Endothelial cell of umbilical vein (primary cell): ENCODE data around the gene FEM1C. TPM values are rescaled to one million over a fixed set of nuclear protein-coding genes. Genes with fewer than 3 reads are reported as not detected.

ENCODE experiments used
- BruUV-seq: library from RNA; stranded (reverse); fragments of 400-500 nt; replicated peaks from 2 replicates; lab custom pipeline; 2021; lab: Mats Ljungman, UMichigan
- CTCF ChIA-PET: fragments of 300-600, 350-600 bp; sonication (Branson Sonifier 250); formaldehyde crosslinking; loops from one replicate; lab custom pipeline; 2021; ENCODE audit warnings: antibody characterized with exemption, inconsistent platforms; lab: Charles Lee
- POLR2A ChIA-PET: fragments of 300-600, 350-600 bp; sonication (Branson Sonifier 250); formaldehyde crosslinking; loops from one replicate; lab custom pipeline; 2021; ENCODE audit warnings: antibody characterized with exemption, inconsistent platforms; lab: Charles Lee
- DNase-seq: peaks from one replicate; pipeline ENCODE4 v3.0.0-alpha.2; 2011; ENCODE audit warnings: low read depth, low spot score
- FAIRE-seq: peaks from 2 replicates; lab custom pipeline; 2011; peaks lifted over from hg19 to GRCh38; lab: Jason Lieb, UNC
- H2AFZ ChIP-seq: 2 replicates; pipeline ENCODE4 v1.6.0; 2012; ENCODE audit warnings: low read depth, low read length, control low read depth, inconsistent platforms
- H3K27ac ChIP-seq: 2 replicates; pipeline ENCODE4 v1.5.1; 2011; ENCODE audit warnings: low read depth, mild to moderate bottlenecking, control low read depth, low read length, moderate library complexity; ENCODE audit not compliant: insufficient read depth
- H3K27me3 ChIP-seq, 2 experiments: 2 replicates each; pipeline versions ENCODE4 v1.6.0 to v1.6.1; 2011; ENCODE audit warnings: low read length in 2 of 2, mixed read lengths in 1 of 2; ENCODE audit not compliant: control insufficient read depth in 2 of 2, insufficient read depth in 2 of 2
- H3K36me3 ChIP-seq, 2 experiments: 2 replicates in 1 of 2; 3 replicates in 1 of 2; pipeline ENCODE4 v1.5.1; 2011; ENCODE audit warnings: low read length in 2 of 2, mild to moderate bottlenecking in 1 of 2, moderate library complexity in 1 of 2; ENCODE audit not compliant: control insufficient read depth in 2 of 2, insufficient read depth in 2 of 2; ENCODE audit errors: extremely low read depth in 1 of 2
- H3K4me1 ChIP-seq: 3 replicates; pipeline ENCODE4 v1.5.1; 2011; ENCODE audit warnings: mild to moderate bottlenecking, low read length; ENCODE audit not compliant: control insufficient read depth, insufficient read depth; ENCODE audit errors: extremely low read depth
- H3K4me2 ChIP-seq: 2 replicates; pipeline ENCODE4 v1.6.1; 2011; ENCODE audit warnings: low read length, control low read depth, mixed read lengths; ENCODE audit not compliant: insufficient read depth
- H3K4me3 ChIP-seq, 3 experiments: fragments of 200-600 bp in 1 of 3; sonication (generic), shearing (Covaris generic) in 1 of 3; replicated peaks in 1 of 3; 2 replicates each; pipeline ENCODE4 v1.5.1; 2011 to 2016; ENCODE audit warnings: control low read depth in 3 of 3, low read length in 3 of 3, mild to moderate bottlenecking in 2 of 3, inconsistent platforms in 1 of 3, low read depth in 1 of 3, moderate library complexity in 1 of 3; ENCODE audit not compliant: insufficient read depth in 1 of 3
- H3K79me2 ChIP-seq: 2 replicates; pipeline ENCODE4 v1.6.0; 2012; ENCODE audit warnings: low read length, inconsistent platforms; ENCODE audit not compliant: control insufficient read depth, insufficient read depth
- H3K9ac ChIP-seq: replicated peaks from 2 replicates; pipeline ENCODE3; 2011; ENCODE audit warnings: low read length, control low read depth; ENCODE audit not compliant: insufficient read depth; ENCODE audit errors: extremely low read depth
- H3K9me1 ChIP-seq: replicated peaks from 3 replicates; pipeline ENCODE4 v1.6.0; 2011; ENCODE audit warnings: mild to moderate bottlenecking, low read length; ENCODE audit not compliant: control insufficient read depth, insufficient read depth; ENCODE audit errors: extremely low read depth
- H3K9me3 ChIP-seq: replicated peaks from 2 replicates; pipeline ENCODE4 v1.5.1; 2012; ENCODE audit warnings: low read length, inconsistent platforms; ENCODE audit not compliant: control insufficient read depth, insufficient read depth
- H4K20me1 ChIP-seq: replicated peaks from 2 replicates; pipeline ENCODE3; 2011; ENCODE audit warnings: mild to moderate bottlenecking, low read length; ENCODE audit not compliant: control insufficient read depth, insufficient read depth; ENCODE audit errors: extremely low read depth
- EZH2 ChIP-seq: IDR thresholded peaks from 2 replicates; pipeline ENCODE4 v1.6.1; 2012; ENCODE audit warnings: borderline replicate concordance, low read depth, mild to moderate bottlenecking, moderate library complexity, low read length, inconsistent platforms; ENCODE audit not compliant: severe bottlenecking
- FOS ChIP-seq: IDR thresholded peaks from 2 replicates; pipeline ENCODE4 v1.6.1; 2011; ENCODE audit warnings: mild to moderate bottlenecking, low read length, moderate library complexity, borderline replicate concordance; ENCODE audit not compliant: insufficient read depth
- GATA2 ChIP-seq: IDR thresholded peaks from 2 replicates; pipeline ENCODE4 v1.7.0; 2011; ENCODE audit warnings: low read depth, mild to moderate bottlenecking, moderate library complexity, mixed read lengths, low read length; ENCODE audit not compliant: insufficient read length, insufficient read depth
- JUN ChIP-seq: IDR thresholded peaks from 2 replicates; pipeline ENCODE4 v1.6.1; 2011; ENCODE audit warnings: borderline replicate concordance, low read depth; ENCODE audit not compliant: insufficient read length, insufficient read depth
- MYC ChIP-seq: IDR thresholded peaks from one replicate; pipeline ENCODE4 v1.6.1; 2011; ENCODE audit warnings: mild to moderate bottlenecking, low read depth, low read length
- POLR2A ChIP-seq: IDR thresholded peaks from 2 replicates; pipeline ENCODE4 v1.6.1; 2012; ENCODE audit warnings: low read depth, mild to moderate bottlenecking, control low read depth, low read length
- POLR2AphosphoS5 ChIP-seq: IDR thresholded peaks from 2 replicates; pipeline ENCODE4 v1.6.1; 2012; ENCODE audit warnings: low read depth, mild to moderate bottlenecking, control low read depth, low read length, moderate library complexity; ENCODE audit not compliant: insufficient read depth
- dilution Hi-C: fragments of 300-500 bp; cut with MboI; formaldehyde crosslinking; loops from one replicate; pipeline ENCODE4 v1.15.0; 2019; ENCODE audit warnings: low sequenced_read_pairs; ENCODE audit not compliant: extremely low pct_ligation_motif_present
- intact Hi-C: fragments of 100-400 bp; cut with micrococcal nuclease; formaldehyde crosslinking; loops from one replicate; pipeline ENCODE4 v1.10.0; 2022
- polyA plus RNA-seq, 4 experiments: library from polyadenylated mRNA; depleted of rRNA in 3 of 4; stranded (reverse) in 3 of 4; unstranded in 1 of 4; fragments of >200 nt; gene quantifications; 2 replicates each; pipeline versions ENCODE4 v1.2.1 to v1.2.3, GENCODE V29; 2011 to 2012; ENCODE audit warnings: missing spikeins in 1 of 4
- total RNA-seq: library from RNA; stranded (reverse); gene quantifications from 2 replicates; pipeline ENCODE4 v1.2.3, GENCODE V29; 2021
- TF ChIP-seq, protein P1 (sequence below): IDR thresholded peaks from 2 replicates; pipeline ENCODE4 v1.6.1; 2011; ENCODE audit not compliant: insufficient read depth, insufficient read length
- TF ChIP-seq, protein P2 (sequence below), 2 donors: IDR thresholded peaks; 1 replicate in 1 of 2; 2 replicates in 1 of 2; pipeline ENCODE4 v1.5.1; 2011; ENCODE audit warnings: low read length in 2 of 2, mild to moderate bottlenecking in 2 of 2, moderate library complexity in 2 of 2, control low read depth in 1 of 2, inconsistent platforms in 1 of 2, low read depth in 1 of 2; ENCODE audit not compliant: insufficient read depth in 1 of 2; ENCODE audit errors: extremely low read depth in 1 of 2

FEM1C gene
- total and polyA plus RNA-seq, 2 donors (not counting 3 experiments of a cell fraction or from before 2014, with no cell fraction given): 6.2 to 16.0 TPM

DNA sequence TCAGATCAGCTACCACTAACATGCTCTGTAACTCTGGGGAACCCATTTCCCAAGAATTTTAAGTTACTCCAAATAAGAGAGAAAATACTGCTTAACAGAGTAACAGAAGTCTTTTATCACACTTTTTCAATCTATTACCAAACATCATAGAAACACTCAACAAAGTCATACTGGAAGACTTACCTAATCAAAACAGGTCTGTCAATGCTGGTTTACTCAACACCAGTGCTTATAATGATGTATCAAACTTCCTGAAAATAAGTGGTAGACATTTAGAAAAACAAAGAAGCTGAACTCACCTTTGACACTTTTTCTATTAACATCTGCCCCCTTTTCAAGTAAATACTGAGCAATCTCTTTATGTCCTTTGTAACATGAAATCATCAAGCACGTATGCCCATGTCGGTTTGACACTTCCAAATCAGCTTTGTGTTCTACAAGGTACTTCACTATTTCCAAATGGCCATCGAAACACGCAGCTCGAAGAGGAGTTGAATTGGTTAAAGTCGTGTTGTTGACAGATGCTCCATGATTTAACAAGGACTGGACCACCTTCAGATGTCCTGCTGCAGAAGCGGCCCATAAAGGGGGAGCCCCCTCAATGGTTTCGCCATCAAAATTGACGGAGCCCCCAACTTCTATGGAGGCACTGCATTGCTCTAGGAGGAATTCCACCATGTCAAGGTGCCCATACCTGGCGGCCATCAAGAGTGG lies 1.8 kb downstream of the FEM1C start:
- H3K36me3 ChIP-seq: peaks cover 0 to 15% of the 10 kb centered on the region in 2 experiments
- peaks cover 40% of the 10 kb centered on the region for H4K20me1 ChIP-seq
- H3K9me3 ChIP-seq: no peaks in the 10 kb centered on the region
- no TSS peak for BruUV-seq
- H3K27ac ChIP-seq: peak overlapping the region; percentile 89
- FAIRE-seq (peak; percentile 46), DNase-seq (peak; percentile 47)
- peaks cover 62% of the 10 kb centered on the region for H3K79me2 ChIP-seq
- no peaks in the 10 kb centered on the region for H3K27me3 ChIP-seq
- no peak for TF ChIP-seq POLR2A
- no peak for TF ChIP-seq JUN
- TF ChIP-seq, protein P1, sequence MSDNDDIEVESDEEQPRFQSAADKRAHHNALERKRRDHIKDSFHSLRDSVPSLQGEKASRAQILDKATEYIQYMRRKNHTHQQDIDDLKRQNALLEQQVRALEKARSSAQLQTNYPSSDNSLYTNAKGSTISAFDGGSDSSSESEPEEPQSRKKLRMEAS: no peak
- no peak for TF ChIP-seq POLR2AphosphoS5
- no peak for TF ChIP-seq MYC
- TF ChIP-seq EZH2: no peak
- no peak for TF ChIP-seq GATA2
- no peak for TF ChIP-seq FOS
- TF ChIP-seq, protein P2, sequence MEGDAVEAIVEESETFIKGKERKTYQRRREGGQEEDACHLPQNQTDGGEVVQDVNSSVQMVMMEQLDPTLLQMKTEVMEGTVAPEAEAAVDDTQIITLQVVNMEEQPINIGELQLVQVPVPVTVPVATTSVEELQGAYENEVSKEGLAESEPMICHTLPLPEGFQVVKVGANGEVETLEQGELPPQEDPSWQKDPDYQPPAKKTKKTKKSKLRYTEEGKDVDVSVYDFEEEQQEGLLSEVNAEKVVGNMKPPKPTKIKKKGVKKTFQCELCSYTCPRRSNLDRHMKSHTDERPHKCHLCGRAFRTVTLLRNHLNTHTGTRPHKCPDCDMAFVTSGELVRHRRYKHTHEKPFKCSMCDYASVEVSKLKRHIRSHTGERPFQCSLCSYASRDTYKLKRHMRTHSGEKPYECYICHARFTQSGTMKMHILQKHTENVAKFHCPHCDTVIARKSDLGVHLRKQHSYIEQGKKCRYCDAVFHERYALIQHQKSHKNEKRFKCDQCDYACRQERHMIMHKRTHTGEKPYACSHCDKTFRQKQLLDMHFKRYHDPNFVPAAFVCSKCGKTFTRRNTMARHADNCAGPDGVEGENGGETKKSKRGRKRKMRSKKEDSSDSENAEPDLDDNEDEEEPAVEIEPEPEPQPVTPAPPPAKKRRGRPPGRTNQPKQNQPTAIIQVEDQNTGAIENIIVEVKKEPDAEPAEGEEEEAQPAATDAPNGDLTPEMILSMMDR (IDR thresholded peaks at IDR 0.05; ENCODE audit: extremely low read depth in 1 of 2, insufficient read depth in 1 of 2, low read depth in 1 of 2, low read length in 2 of 2): no peak
- peak overlapping the region; percentile 99 for H3K4me2 ChIP-seq
- H3K4me1 ChIP-seq: peaks cover 25% of the 10 kb centered on the region
- CTCF ChIA-PET: interaction anchor here (0.7 to 5.5 kb wide), 5 partner anchors 32 to 233 kb away, joined by 3 to 45 read pairs (median 9); no protein-coding TSS in a partner anchor
- POLR2A ChIA-PET: interaction anchor here (0.9 kb wide), 1 partner anchor 336 kb away, joined by 6 read pairs; no protein-coding TSS in a partner anchor
- intact Hi-C loops: loop anchor here (5.0 kb wide), 2 partner anchors 126 to 299 kb away; partner anchors contain the start of genes AP3S1 and ATG12
- dilution Hi-C loops: loop anchor here (25.0 kb wide), 1 partner anchor 231 kb away; no protein-coding TSS in a partner anchor
- no peak overlapping the region for H2AFZ ChIP-seq
- peak overlapping the region; percentile 93 for H3K9ac ChIP-seq
- H3K9me1 ChIP-seq: no peaks in the 10 kb centered on the region
- peak overlapping the region; percentile 90 to 99 (median 97) for H3K4me3 ChIP-seq
